GM12878 (cell line): ENCODE results near the gene USF3. TPM values are rescaled to one million over a fixed set of nuclear protein-coding genes. Genes with fewer than 3 reads are reported as not detected.

ENCODE experiments used
- BCLAF1 ChIP-seq: fragments of 450-650 bp; IDR thresholded peaks from 2 replicates; pipeline ENCODE4 v1.6.1; 2017; ENCODE audit warnings: antibody characterized with exemption, mild to moderate bottlenecking, moderate library complexity
- CREM ChIP-seq: IDR thresholded peaks from 2 replicates; pipeline ENCODE4 v1.6.1; 2014; ENCODE audit warnings: antibody characterized with exemption, low read depth
- ETV6 ChIP-seq, 2 experiments: fragments of 450-650 bp in 1 of 2; IDR thresholded peaks in 1 of 2; conservative IDR thresholded peaks in 1 of 2; 2 replicates each; pipeline ENCODE4 v1.6.1; 2014; ENCODE audit warnings: antibody characterized with exemption in 1 of 2, borderline replicate concordance in 1 of 2, low read depth in 1 of 2, mild to moderate bottlenecking in 1 of 2, moderate library complexity in 1 of 2
- EZH2 ChIP-seq: IDR thresholded peaks from 2 replicates; pipeline ENCODE4 v1.6.1; 2012; ENCODE audit warnings: low read depth, mild to moderate bottlenecking, control low read depth, inconsistent platforms, low read length, borderline replicate concordance; ENCODE audit not compliant: control insufficient read depth
- KDM1A ChIP-seq: fragments of 200-600 bp; sonication (generic); IDR thresholded peaks from 2 replicates; pipeline ENCODE4 v1.6.1; 2016; ENCODE audit warnings: borderline replicate concordance
- KLF5 ChIP-seq: fragments of 450-650 bp; IDR thresholded peaks from 2 replicates; pipeline ENCODE4 v1.6.1; 2014; ENCODE audit warnings: mild to moderate bottlenecking; ENCODE audit not compliant: partially characterized antibody
- MYB ChIP-seq: fragments of 150-350 bp; IDR thresholded peaks from 2 replicates; pipeline ENCODE4 v1.6.1; 2014; ENCODE audit warnings: mild to moderate bottlenecking, low read depth, low read length, borderline replicate concordance
- NFIC ChIP-seq: IDR thresholded peaks from 2 replicates; pipeline ENCODE4 v1.6.1; 2012; ENCODE audit warnings: low read depth, mild to moderate bottlenecking, inconsistent platforms, low read length, moderate library complexity
- NFXL1 ChIP-seq: fragments of 450-650 bp; IDR thresholded peaks from 2 replicates; pipeline ENCODE4 v1.6.1; 2017; ENCODE audit warnings: antibody characterized with exemption, mild to moderate bottlenecking, borderline replicate concordance
- PRDM15 ChIP-seq: fragments of 450-650 bp; formaldehyde crosslinking; IDR thresholded peaks from 2 replicates; pipeline ENCODE4 v1.4.0; 2020; ENCODE audit warnings: mild to moderate bottlenecking, moderate library complexity
- RELA ChIP-seq: fragments of 450-650 bp; IDR thresholded peaks from 2 replicates; pipeline ENCODE4 v1.8.0; 2014; ENCODE audit warnings: borderline replicate concordance; ENCODE audit not compliant: partially characterized antibody
- REST ChIP-seq: IDR thresholded peaks from 2 replicates; pipeline ENCODE4 v1.6.1; 2012; ENCODE audit warnings: mild to moderate bottlenecking, low read depth, low read length
- RFX5 ChIP-seq: IDR thresholded peaks from 2 replicates; pipeline ENCODE4 v1.6.1; 2011; ENCODE audit warnings: low read depth, low read length, improper control_type of control experiment
- SREBF2 ChIP-seq: IDR thresholded peaks from 2 replicates; pipeline ENCODE4 v1.6.1; 2012; ENCODE audit warnings: mild to moderate bottlenecking, low read length
- USF1 ChIP-seq: IDR thresholded peaks from 2 replicates; pipeline ENCODE4 v1.6.1; 2011; ENCODE audit warnings: borderline replicate concordance, low read depth, mild to moderate bottlenecking, moderate library complexity, mixed read lengths, low read length; ENCODE audit not compliant: insufficient read depth; ENCODE audit errors: extremely low read length
- ZNF24 ChIP-seq: fragments of 450-650 bp; IDR thresholded peaks from 2 replicates; pipeline ENCODE4 v1.6.1; 2017; ENCODE audit warnings: antibody characterized with exemption, mild to moderate bottlenecking
- ZZZ3 ChIP-seq: IDR thresholded peaks from 2 replicates; pipeline ENCODE4 v1.6.1; 2011; ENCODE audit warnings: low read depth; ENCODE audit not compliant: control insufficient read depth, insufficient read length
- polyA plus RNA-seq, 11 experiments: library from polyadenylated mRNA; depleted of rRNA in 4 of 11; unstranded in 6 of 11; stranded (reverse) in 5 of 11; fragments of >200 nt; fragmentation: Nextera tagmentation in 4 of 11; fragmentation: Illumina TruSeq in 1 of 11; extraction: Ambion mirVana in 4 of 11; extraction: Trizol in 1 of 11; gene quantifications; 1 replicate in 1 of 11; 2 replicates in 10 of 11; pipeline versions ENCODE4 v1.2.1 to v1.2.3, GENCODE V29; 2011 to 2016; ENCODE audit warnings: inconsistent platforms in 2 of 11, missing spikeins in 2 of 11, low read depth in 1 of 11
- total RNA-seq, 4 experiments: library from RNA; depleted of rRNA in 3 of 4; stranded (reverse); fragments of >200 nt in 3 of 4; fragmentation: Illumina TruSeq in 1 of 4; extraction: Trizol in 1 of 4; gene quantifications; 2 replicates each; pipeline versions ENCODE4 v1.2.1 to v1.2.3, GENCODE V29; 2013 to 2021

Gene USF3
- total and polyA plus RNA-seq, 10 of the 15 experiments (the other 5 are each of a cell fraction or from before 2014, with no cell fraction given), result 3.1 to 15.9 (median 7.8) TPM

- TF ChIP-seq ETV6 (conservative IDR thresholded peaks at IDR 0.05 in 1 of 2, IDR thresholded peaks at IDR 0.05 in 1 of 2; ENCODE audit: borderline replicate concordance in 1 of 2, low read depth in 1 of 2), result no peak
- no peak for TF ChIP-seq KDM1A
- no peak for TF ChIP-seq SREBF2
- TF ChIP-seq NFXL1, result no peak
- TF ChIP-seq ZNF24, result peak; percentile 93
- TF ChIP-seq REST, result no peak
- no peak for TF ChIP-seq EZH2
- TF ChIP-seq NFIC, result no peak
- TF ChIP-seq RFX5, result no peak
- no peak for TF ChIP-seq MYB
- no peak for TF ChIP-seq KLF5
- no peak for TF ChIP-seq ZZZ3
- TF ChIP-seq BCLAF1, result no peak
- no peak for TF ChIP-seq USF1
- TF ChIP-seq RELA, result no peak
- TF ChIP-seq PRDM15, result no peak
- TF ChIP-seq CREM, result no peak
Measured at GRCh38 chr3:113744941-113745755, 48.7 kb upstream of the USF3 start (continued).
